Gastrocnemius medialis (tissue), 4 donors: ENCODE data around the gene MYCBP2.

Experiments
- CTCF ChIP-seq, 5 experiments: fragments of 450-650 bp in 3 of 5; fragments of 200-600 bp in 2 of 5; sonication (generic) in 2 of 5; IDR thresholded peaks in 4 of 5; conservative IDR thresholded peaks in 1 of 5; 1 replicate in 4 of 5; 2 replicates in 1 of 5; pipeline ENCODE4 v1.5.1; 2016 to 2019; ENCODE audit warnings: antibody characterized with exemption in 5 of 5, mild to moderate bottlenecking in 3 of 5, moderate library complexity in 3 of 5
- POLR2A ChIP-seq, 2 donors: fragments of 450-650 bp; IDR thresholded peaks; one replicate each; pipeline ENCODE4 v1.6.1; 2017; ENCODE audit warnings: antibody characterized with exemption in 2 of 2, mild to moderate bottlenecking in 2 of 2, moderate library complexity in 2 of 2

DNA sequence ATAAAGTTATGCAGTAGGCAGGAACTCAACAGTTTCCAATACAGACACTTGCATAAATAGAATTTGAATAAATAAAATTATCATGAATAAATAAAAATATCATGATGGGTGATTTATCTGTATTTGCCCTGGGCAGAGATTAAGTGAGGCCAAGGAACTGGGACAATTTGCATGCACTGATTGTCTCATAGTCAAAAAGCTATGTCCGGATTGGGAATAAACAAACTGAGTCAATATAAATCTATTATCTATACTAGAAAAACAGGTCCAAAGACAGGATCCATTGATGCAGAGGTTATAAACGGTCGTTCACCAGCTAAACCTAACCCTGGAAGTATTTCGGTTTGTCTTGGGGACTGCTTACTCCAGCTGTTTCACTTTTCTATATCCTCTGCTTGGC lies 273.7 kb downstream of the MYCBP2 start:
- no peak for TF ChIP-seq CTCF (IDR thresholded peaks at IDR 0.05 in 4 of 5, conservative IDR thresholded peaks at IDR 0.05 in 1 of 5)
- no peak for TF ChIP-seq POLR2A (IDR thresholded peaks at IDR 0.05)
